Measurements from ENCODE around the gene UBL4B.

DNA sequence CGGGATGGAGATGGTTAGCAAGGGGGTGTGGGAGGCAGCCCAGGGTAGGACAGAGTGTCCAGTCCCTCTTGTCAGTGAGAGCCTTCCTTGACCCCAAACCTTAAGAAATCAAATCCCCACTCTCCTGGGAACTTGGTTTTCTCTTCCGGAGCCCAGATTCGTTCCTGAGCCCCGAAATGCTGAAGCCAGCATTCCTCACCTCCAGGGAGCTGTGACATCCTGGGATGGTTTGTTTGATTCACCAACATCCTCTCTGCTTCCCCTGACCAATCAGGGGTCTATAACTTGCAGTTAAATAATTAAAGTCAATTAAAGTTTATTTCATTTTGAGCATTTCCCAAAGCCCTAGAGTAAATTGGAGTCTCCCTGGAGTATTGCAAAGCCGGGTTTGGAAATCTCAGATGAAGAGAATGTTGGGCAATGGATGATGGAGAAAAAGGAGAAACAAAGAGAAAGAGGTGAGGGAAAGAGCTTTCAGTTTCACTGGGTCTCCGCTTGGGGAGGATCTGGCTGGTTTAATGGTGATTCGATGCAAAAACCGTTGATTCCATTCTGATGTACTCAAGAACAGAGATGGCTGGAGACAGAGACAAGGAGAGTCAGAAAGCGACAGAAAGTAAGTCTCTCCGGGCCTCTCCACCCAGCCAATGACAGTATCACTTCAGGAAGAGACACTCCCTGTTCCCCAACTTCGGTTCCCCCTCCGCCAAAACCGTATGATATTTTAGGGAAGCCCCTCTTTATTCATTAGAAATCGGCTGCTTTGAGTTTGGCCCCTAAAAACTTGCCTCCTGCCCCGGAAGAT is 29.0 kb upstream of the UBL4B start:
- TF ChIP-seq, protein P1, sequence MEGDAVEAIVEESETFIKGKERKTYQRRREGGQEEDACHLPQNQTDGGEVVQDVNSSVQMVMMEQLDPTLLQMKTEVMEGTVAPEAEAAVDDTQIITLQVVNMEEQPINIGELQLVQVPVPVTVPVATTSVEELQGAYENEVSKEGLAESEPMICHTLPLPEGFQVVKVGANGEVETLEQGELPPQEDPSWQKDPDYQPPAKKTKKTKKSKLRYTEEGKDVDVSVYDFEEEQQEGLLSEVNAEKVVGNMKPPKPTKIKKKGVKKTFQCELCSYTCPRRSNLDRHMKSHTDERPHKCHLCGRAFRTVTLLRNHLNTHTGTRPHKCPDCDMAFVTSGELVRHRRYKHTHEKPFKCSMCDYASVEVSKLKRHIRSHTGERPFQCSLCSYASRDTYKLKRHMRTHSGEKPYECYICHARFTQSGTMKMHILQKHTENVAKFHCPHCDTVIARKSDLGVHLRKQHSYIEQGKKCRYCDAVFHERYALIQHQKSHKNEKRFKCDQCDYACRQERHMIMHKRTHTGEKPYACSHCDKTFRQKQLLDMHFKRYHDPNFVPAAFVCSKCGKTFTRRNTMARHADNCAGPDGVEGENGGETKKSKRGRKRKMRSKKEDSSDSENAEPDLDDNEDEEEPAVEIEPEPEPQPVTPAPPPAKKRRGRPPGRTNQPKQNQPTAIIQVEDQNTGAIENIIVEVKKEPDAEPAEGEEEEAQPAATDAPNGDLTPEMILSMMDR (conservative IDR thresholded peaks at IDR 0.05; ENCODE audit: low read length): no peak
- TF ChIP-seq EZH2phosphoT487 (IDR thresholded peaks at IDR 0.05; ENCODE audit: borderline replicate concordance, low read depth, low read length): no peak

Measured in OCI-LY7 (cell line).